Measurements from ENCODE around the gene AIG1. TPM values are rescaled to one million over a fixed set of nuclear protein-coding genes. Genes with fewer than 3 reads are reported as not detected.
A peak's percentile ranks its signal among the peaks of the same experiment; 100 is the strongest.

Gene AIG1
- total and polyA plus RNA-seq, 2 of the 13 experiments (the other 11 are each of a cell fraction or from before 2014, with no cell fraction given): 115 to 197 TPM

DNA sequence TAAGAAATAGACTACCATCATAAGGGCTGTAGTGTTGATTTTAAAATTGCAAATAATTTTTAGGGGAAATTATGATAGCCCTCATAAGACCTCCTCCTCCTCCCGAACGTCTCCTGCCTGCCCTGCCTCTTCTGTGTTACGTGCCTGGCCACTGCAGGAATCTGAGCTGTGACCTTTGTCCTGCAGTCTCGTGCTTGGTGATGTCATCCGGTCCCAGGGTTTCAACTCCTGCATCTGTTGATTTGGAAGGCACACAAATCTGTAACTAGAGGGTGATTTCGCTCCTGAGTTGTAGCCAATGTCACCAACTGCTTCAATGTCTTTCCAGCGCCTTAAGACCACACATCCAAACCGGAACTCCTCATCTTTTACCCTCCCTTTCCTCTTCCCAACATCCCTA, 163.2 kb downstream of the AIG1 start (continued):
- TF ChIP-seq, protein P1, sequence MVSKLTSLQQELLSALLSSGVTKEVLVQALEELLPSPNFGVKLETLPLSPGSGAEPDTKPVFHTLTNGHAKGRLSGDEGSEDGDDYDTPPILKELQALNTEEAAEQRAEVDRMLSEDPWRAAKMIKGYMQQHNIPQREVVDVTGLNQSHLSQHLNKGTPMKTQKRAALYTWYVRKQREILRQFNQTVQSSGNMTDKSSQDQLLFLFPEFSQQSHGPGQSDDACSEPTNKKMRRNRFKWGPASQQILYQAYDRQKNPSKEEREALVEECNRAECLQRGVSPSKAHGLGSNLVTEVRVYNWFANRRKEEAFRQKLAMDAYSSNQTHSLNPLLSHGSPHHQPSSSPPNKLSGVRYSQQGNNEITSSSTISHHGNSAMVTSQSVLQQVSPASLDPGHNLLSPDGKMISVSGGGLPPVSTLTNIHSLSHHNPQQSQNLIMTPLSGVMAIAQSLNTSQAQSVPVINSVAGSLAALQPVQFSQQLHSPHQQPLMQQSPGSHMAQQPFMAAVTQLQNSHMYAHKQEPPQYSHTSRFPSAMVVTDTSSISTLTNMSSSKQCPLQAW (CRISPR knock-in tag; IDR thresholded peaks at IDR 0.05): 0 out of 2 replicates have a peak, but pooled peaks have one; percentile 45
- TF ChIP-seq EED (CRISPR knock-in tag; IDR thresholded peaks at IDR 0.05): no peak
- TF ChIP-seq FOXA1 (IDR thresholded peaks at IDR 0.05): no peak
- TF ChIP-seq FOXA1 (CRISPR knock-in tag; IDR thresholded peaks at IDR 0.05): 0 out of 2 replicates have a peak, but pooled peaks have one; percentile 9
- no peak for TF ChIP-seq NFIC (IDR thresholded peaks at IDR 0.05; ENCODE audit: low read length)
- TF ChIP-seq BORCS8-MEF2B (CRISPR knock-in tag; IDR thresholded peaks at IDR 0.05): no peak
- TF ChIP-seq HNF4A (CRISPR knock-in tag; IDR thresholded peaks at IDR 0.05): peak; percentile 89
- TF ChIP-seq SRSF1 (optimal IDR thresholded peaks at IDR 0.05; ENCODE audit: low read depth, low read length): no peak
- TF ChIP-seq GZF1 (CRISPR knock-in tag; IDR thresholded peaks at IDR 0.05): no peak
- no peak for TF ChIP-seq MAFG (CRISPR knock-in tag; IDR thresholded peaks at IDR 0.05)
- no peak for TF ChIP-seq NCOA5 (CRISPR knock-in tag; IDR thresholded peaks at IDR 0.05)
- TF ChIP-seq ZNF354B (CRISPR knock-in tag; IDR thresholded peaks at IDR 0.05): no peak
- no peak for TF ChIP-seq ZFP90 (CRISPR knock-in tag; IDR thresholded peaks at IDR 0.05; ENCODE audit: borderline replicate concordance)
- TF ChIP-seq, protein P2, sequence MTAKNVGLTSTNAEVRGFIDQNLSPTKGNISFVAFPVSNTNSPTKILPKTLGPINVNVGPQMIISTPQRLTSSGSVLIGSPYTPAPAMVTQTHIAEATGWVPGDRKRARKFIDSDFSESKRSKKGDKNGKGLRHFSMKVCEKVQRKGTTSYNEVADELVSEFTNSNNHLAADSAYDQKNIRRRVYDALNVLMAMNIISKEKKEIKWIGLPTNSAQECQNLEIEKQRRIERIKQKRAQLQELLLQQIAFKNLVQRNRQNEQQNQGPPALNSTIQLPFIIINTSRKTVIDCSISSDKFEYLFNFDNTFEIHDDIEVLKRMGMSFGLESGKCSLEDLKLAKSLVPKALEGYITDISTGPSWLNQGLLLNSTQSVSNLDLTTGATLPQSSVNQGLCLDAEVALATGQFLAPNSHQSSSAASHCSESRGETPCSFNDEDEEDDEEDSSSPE (CRISPR knock-in tag; IDR thresholded peaks at IDR 0.05): no peak
- TF ChIP-seq, protein P3, sequence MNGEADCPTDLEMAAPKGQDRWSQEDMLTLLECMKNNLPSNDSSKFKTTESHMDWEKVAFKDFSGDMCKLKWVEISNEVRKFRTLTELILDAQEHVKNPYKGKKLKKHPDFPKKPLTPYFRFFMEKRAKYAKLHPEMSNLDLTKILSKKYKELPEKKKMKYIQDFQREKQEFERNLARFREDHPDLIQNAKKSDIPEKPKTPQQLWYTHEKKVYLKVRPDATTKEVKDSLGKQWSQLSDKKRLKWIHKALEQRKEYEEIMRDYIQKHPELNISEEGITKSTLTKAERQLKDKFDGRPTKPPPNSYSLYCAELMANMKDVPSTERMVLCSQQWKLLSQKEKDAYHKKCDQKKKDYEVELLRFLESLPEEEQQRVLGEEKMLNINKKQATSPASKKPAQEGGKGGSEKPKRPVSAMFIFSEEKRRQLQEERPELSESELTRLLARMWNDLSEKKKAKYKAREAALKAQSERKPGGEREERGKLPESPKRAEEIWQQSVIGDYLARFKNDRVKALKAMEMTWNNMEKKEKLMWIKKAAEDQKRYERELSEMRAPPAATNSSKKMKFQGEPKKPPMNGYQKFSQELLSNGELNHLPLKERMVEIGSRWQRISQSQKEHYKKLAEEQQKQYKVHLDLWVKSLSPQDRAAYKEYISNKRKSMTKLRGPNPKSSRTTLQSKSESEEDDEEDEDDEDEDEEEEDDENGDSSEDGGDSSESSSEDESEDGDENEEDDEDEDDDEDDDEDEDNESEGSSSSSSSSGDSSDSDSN (CRISPR knock-in tag; IDR thresholded peaks at IDR 0.05): no peak
- TF ChIP-seq KMT2A (CRISPR knock-in tag; IDR thresholded peaks at IDR 0.05): no peak
- no peak for TF ChIP-seq PAX8 (CRISPR knock-in tag; IDR thresholded peaks at IDR 0.05; ENCODE audit: borderline replicate concordance)
- TF ChIP-seq ZNF510 (CRISPR knock-in tag; IDR thresholded peaks at IDR 0.05; ENCODE audit: low read depth): no peak
- no peak for TF ChIP-seq ZNF496 (CRISPR knock-in tag; IDR thresholded peaks at IDR 0.05; ENCODE audit: insufficient replicate concordance)
- TF ChIP-seq HDAC1 (CRISPR knock-in tag; IDR thresholded peaks at IDR 0.05): 0 out of 2 replicates have a peak, but pooled peaks have one; percentile 22
- TF ChIP-seq ZNF333 (CRISPR knock-in tag; IDR thresholded peaks at IDR 0.05; ENCODE audit: borderline replicate concordance): no peak
- no peak for TF ChIP-seq CHCHD3 (CRISPR knock-in tag; IDR thresholded peaks at IDR 0.05)
- TF ChIP-seq, protein P4, sequence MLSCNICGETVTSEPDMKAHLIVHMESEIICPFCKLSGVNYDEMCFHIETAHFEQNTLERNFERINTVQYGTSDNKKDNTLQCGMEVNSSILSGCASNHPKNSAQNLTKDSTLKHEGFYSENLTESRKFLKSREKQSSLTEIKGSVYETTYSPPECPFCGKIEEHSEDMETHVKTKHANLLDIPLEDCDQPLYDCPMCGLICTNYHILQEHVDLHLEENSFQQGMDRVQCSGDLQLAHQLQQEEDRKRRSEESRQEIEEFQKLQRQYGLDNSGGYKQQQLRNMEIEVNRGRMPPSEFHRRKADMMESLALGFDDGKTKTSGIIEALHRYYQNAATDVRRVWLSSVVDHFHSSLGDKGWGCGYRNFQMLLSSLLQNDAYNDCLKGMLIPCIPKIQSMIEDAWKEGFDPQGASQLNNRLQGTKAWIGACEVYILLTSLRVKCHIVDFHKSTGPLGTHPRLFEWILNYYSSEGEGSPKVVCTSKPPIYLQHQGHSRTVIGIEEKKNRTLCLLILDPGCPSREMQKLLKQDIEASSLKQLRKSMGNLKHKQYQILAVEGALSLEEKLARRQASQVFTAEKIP (CRISPR knock-in tag; IDR thresholded peaks at IDR 0.05; ENCODE audit: borderline replicate concordance): no peak
- TF ChIP-seq ZNF720 (CRISPR knock-in tag; IDR thresholded peaks at IDR 0.05): no peak

Measured in HepG2 (cell line).